ENCODE measurements around the gene UBE2N.

GRCh38 chr12:93482721-93483120 is 41.0 kb upstream of the UBE2N start:
- no peak for TF ChIP-seq CTCF (IDR thresholded peaks at IDR 0.05)
- no peak for TF ChIP-seq POLR2A (IDR thresholded peaks at IDR 0.05)
